HG03139 (cell line): ENCODE results near the gene OR10G8.
"Not testable (repeated sequence)": the region's sequence is repeated elsewhere in the genome, so short reads cannot be mapped to it uniquely, and the experiment has no call there.

Source experiments
- ATAC-seq: cut with Tn5 transposase; IDR thresholded peaks from one replicate; pipeline ENCODE4 v1.9.1; 2021; ENCODE audit not compliant: unreplicated experiment

OR10G8 gene, protein sequence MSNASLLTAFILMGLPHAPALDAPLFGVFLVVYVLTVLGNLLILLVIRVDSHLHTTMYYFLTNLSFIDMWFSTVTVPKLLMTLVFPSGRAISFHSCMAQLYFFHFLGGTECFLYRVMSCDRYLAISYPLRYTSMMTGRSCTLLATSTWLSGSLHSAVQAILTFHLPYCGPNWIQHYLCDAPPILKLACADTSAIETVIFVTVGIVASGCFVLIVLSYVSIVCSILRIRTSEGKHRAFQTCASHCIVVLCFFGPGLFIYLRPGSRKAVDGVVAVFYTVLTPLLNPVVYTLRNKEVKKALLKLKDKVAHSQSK

GRCh38 chr11:124026498-124026897 is at the start of gene OR10G8:
Gene OR10G8, plus strand, starts transcription at chr11:124026798. Its CDS starts 2,825 bp downstream, at chr11:124029623.
- no peak for ATAC-seq

DNA sequence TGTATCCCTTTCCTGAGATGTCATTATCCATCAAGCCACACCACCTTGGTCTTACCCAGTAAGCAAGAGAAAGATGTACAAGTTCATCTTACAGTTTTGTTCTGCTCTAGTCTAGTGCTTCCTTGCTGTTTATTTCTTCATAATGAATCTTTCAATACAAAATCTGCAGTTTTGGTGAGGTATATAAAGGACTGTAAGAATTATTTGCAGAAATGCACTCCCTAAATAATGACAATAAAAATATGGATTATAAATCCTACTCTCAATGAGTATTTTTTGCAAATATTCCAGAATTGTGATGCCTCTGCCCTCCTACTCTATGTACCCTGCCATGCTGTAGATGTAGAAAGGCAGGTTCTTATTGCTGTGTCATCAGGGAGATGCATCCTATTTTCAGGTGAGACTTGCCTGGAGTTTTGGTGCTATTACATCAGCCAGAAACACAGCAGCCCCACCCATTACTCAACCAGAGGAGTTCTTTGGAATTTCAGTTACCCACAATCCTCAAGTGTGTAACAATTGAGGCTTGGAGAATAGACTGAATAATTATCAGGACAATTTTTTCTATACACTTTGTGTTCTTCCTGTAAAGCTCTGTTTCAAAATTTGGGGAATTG is 48.8 kb upstream of the OR10G8 start, which contains the start of gene OR10S1:
Gene OR10S1, minus strand, starts transcription at position 51 of the 617 bp plus-strand sequence. CDS start 117 bp downstream, outside the sequence.
- no peak for ATAC-seq

GRCh38 chr11:123979311-123979710 is 47.3 kb upstream of the OR10G8 start:
- no peak for ATAC-seq

GRCh38 chr11:123995119-123995518 is 31.5 kb upstream of the OR10G8 start, which contains the start of gene OR10G6:
Gene OR10G6, minus strand, starts transcription at chr11:123995161. Its CDS starts 0 bp downstream, at chr11:123995161.
- ATAC-seq = no peak

GRCh38 chr11:124012697-124013096 is 13.9 kb upstream of the OR10G8 start, which contains the start of gene OR10G4:
Gene OR10G4, plus strand, starts transcription at chr11:124012997. Its CDS starts 2,578 bp downstream, at chr11:124015575.
- ATAC-seq = no peak

DNA sequence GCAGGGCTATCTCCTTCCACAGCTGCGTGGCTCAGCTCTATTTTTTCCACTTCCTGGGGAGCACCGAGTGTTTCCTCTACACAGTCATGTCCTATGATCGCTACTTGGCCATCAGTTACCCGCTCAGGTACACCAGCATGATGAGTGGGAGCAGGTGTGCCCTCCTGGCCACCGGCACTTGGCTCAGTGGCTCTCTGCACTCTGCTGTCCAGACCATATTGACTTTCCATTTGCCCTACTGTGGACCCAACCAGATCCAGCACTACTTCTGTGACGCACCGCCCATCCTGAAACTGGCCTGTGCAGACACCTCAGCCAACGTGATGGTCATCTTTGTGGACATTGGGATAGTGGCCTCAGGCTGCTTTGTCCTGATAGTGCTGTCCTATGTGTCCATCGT is 10.8 kb upstream of the OR10G8 start:
- ATAC-seq = not testable (repeated sequence)

DNA sequence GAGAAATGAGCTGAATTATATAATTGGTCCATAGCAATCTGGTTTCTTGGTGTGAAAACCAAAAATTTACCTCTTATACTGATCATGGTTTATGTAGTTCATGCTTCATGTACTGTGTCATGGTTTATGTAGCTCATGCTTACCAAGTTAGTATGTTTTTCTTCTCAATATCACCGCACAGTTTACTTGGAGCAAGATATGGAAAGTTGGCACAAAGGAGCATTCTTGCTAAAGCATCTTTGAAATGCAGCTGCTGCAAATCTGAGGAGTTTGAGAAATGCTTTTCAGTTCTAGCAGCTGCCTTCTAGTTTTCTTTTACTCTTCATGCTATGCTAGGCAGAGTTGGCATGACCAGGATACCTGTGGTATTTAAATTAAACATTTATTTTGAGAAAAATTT is 10.1 kb downstream of the OR10G8 start:
- ATAC-seq = no peak

GRCh38 chr11:124039557-124039956 is 13.0 kb downstream of the OR10G8 start:
- ATAC-seq = no peak

DNA sequence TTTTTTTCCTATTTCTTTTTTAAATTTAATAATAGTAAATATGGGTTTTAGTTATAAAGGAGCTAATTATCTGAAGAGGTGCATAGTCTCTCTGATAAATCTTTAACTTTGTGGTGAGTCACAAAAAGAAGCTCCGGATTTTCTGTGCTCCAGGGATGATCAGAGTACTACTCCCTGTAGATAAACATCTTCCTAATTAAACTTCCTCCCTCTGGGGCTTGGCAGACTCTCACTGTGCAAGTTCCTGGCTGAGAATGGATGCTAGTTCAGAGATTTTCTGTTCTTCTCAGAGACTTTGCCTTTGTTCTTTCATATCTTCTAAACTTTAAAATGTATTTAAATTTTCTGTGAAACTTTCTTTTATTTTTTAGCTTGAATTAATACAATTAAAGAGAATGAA is 14.7 kb downstream of the OR10G8 start, which contains the start of gene OR10G7:
Gene OR10G7, minus strand, starts transcription at position 72 of the 400 bp plus-strand sequence. CDS start 2,324 bp downstream, outside the sequence.
- no peak for ATAC-seq

- no peak for ATAC-seq
Observed at GRCh38 chr11:124043420-124043819, 16.8 kb downstream of the OR10G8 start.

DNA sequence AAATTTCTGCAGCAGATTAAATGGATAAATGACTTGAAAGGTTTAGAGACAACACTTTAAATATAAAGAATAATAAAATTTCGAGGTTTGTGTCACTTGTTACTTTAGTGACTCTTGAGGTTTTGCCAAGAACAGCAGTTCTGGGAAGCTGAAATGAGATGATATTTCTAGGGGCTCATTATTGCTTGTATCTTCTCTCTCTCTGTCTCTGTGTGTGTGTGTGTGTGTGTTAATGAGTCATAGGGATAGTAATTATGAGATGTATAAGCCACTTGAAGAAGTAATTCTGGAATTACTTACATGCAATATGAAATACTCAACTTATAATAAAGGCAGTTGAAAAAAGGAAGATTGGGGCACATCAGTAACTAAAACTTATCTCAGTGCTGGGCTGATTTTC is 24.1 kb downstream of the OR10G8 start:
- no peak for ATAC-seq

DNA sequence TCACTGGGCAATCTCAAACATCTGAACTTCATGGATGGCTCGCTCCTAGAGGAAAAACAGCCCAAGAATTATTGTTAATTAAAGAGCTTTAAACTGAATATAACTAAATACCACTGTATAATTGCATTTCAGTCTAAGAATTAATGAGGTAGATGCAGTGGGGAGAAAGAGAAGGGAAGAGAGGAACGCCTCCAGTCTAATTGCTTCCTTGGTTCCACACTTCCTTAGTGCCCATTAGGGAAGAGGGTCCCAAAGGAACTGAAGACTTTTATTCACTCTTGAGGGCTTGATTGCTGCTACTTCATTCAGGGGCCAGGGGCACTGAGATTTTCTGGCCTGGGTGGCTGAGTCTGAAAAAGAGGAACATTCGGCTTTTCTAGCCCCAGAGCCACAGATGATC is 26.4 kb downstream of the OR10G8 start:
- no peak for ATAC-seq

DNA sequence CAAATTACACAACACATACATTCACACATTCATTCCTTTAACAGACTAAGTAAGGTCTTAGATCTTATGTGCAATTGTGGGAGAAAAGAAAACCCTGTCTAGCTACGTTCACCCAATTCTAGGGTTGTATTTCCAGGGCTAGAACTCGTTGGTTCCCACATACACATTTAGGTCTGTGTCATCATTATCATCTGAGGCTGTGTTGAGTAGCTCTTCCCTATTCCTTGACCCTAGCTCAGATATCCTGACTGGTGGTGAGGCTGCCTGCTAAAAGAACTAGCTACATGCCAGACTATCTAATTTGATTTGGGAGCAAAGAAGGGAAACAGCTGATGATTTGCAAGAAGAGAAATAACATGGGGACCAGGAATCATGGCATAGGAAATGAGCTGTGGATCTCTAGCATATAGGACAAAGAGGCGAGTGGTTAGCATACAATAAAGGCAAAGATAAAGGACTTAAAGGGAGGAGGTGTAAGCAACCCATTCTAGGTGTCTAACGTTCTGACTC is 42.1 kb downstream of the OR10G8 start:
- no peak for ATAC-seq

DNA sequence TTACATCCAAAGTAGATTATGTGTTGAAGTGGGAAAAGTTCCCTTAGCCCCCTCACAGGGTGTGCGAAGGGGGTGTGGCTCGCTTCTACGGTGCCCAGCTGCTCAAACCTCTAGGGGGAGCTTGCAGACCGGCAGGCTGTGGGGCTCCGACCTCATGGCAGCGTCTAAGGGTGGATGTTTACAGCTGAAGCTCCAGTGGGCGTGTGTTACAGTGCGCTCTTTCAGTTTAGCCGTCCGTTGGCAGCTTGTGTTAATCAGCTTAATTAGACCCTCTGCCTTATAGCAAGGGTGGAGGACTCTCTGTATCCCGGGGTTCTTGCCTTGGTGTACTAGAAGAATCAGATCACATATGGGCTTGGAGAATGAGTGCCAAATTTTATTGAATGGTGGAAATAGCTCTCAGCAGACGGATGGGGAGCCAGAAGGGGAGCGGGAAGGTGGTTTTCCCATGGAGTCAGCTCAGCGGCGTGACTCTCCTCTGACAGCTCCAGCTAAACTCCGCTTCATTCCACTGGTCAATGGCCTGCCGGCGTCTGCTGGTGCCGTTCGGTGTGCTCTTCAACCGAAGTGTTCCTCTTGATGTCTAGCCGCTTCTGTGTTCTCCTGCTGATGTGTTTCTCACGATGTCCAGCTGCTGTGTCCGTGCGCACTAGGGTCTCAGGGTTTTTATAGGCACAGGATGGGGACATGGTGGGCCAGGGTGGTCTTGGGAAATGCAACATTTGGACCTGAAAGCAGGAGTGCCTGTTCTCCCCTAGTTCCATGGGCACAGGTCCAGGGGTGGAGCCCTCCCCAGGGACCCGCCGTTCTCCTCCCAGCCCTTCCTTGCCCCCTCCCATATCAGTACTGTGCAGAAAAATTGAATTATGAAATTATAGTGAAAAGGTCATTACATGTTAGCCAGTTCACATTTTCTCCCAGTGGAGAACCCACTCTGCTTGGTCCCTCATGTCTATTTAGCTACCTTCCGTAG is 43.1 kb downstream of the OR10G8 start:
- ATAC-seq = peak; percentile 71

GRCh38 chr11:124070915-124071622 is 44.5 kb downstream of the OR10G8 start:
- peak; percentile 89 for ATAC-seq

GRCh38 chr11:124071623-124071948 is 45.0 kb downstream of the OR10G8 start:
- no peak for ATAC-seq

DNA sequence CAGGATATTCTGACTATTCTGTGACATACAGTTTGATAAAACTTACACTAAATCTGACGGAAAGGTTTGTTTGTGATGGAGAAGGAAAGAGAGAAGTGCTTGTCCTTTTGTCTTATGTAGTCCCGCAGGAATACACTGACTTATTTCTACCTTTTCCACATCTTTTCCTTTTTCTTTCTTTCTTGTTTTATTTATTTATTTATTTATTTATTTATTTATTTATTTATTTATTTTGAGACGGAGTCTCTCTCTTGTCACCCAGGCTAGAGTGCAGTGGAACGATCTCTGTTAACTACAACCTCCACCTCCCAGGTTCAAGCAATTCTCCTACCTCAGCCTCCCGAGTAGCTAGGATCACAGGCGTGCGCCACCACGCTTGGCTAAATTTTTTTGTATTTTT is 45.5 kb downstream of the OR10G8 start:
- ATAC-seq = no peak

GRCh38 chr11:124074554-124074953 is 48.0 kb downstream of the OR10G8 start:
- no peak for ATAC-seq

DNA sequence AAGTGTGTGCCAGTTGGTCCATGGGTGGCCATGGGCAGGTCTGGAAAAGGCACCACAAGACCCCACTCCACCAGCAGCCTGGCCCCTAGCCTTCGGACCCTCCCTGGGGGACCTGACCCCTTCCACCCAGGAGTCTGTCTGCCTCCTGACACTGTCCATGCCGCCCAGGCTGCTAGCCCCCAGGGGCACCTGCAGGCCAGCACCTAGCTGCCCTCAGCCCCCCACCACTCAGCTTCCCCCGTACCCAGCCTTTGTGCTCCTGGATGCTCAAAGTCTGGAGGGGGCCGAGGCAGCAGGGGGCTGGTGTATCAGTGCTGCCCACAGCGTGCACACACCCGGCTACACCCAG is 48.9 kb downstream of the OR10G8 start:
- no peak for ATAC-seq
